ENCODE results near the gene CISD2.
"Not testable (repeated sequence)": the region's sequence is repeated elsewhere in the genome, so short reads cannot be mapped to it uniquely, and the experiment has no call there.

The CISD2 gene

DNA sequence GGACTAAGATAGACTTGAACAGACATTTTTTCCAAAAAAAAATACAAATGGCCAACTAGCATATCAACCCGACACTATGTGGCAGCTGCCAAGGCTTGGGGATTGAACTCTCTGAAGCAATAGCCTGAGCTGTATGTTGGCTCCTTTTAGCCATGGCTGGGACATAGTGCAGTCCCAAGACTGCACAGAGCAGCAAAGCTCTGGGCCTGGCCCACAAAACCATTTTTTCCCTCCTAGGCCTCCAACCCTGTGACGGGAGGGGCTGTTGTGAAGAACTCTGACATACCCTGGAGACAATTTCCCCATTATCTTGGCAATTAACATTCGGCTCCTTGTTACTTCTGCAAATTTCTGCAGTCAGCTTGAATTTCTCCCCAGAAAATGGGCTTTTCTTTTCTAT is 50.1 kb downstream of the CISD2 start:
- DNase-seq (ENCODE audit: low read depth): no peak

DNA sequence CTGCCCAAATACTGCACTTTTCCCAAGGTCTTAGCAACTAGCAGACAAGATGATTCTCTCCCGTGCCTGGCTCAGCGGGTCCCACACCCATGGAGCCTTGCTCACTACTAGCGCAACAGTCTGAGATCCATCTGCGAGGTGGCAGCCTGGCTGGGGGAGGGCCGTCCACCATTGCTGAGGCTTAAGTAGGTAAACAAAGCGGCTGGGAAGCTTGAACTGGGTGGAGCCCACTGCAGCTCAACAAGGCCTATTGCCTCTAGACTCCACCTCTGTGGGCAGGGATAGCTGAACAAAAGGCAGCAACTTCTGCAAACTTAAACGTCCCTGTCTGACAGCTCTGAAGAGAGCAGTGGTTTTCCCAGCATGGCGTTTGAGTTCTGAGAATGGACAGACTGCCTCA is 50.9 kb downstream of the CISD2 start:
- not testable (repeated sequence) for DNase-seq (ENCODE audit: low read depth)

DNA sequence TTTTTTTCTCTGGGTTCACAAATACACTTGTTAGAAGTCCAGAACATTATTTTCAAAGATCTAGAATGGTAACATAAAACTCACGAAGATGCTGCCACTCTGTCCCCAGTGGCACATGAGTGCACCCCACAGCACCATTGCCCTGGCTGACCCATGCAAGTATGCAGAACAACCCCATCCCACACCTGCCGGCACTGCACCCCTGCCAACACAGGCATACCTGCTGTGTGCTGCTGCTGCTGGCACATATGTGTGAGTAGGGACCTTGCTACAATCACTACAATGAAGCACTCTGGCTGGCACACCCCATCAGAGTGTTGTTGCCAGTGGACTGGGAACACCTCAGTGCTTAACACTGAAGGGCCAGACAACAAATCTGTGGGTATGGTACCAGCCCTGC is 66.9 kb downstream of the CISD2 start:
- DNase-seq (ENCODE audit: low read depth): no peak

DNA sequence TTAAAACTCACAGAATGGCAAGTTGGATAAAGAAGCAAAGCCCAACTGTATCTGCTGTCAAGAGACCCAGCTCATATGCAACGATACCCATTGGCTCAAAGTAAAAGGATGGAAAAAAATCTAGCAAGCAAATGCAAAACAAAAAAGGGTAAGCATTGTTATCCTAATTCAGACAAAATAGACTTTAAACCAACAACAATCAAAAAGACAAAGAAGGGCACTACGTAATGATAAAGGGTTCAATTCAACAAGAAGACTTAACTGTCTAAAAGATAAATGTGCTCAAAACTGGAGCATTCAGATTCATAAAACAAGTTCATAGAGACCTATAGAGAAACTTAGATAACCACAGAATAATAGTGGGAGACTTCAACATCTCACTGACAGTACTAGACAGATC is 69.3 kb downstream of the CISD2 start:
- DNase-seq (ENCODE audit: low read depth): not testable (repeated sequence)
